A673 (cell line): ENCODE results near the gene MMD2.

Source experiments
- EZH2 ChIP-seq: fragments of 200-600 bp; sonication (generic); IDR thresholded peaks from 2 replicates; pipeline ENCODE4 v1.6.1; 2017; ENCODE audit warnings: borderline replicate concordance, low read depth, mild to moderate bottlenecking, mixed read lengths, antibody characterized with exemption, low read length; ENCODE audit not compliant: poor library complexity, severe bottlenecking
- TF ChIP-seq, protein P1 (sequence below): fragments of 300-800, 200-600 bp; sonication (generic); conservative IDR thresholded peaks from 2 replicates; pipeline ENCODE4 v1.5.1; 2017; ENCODE audit warnings: low read depth, mild to moderate bottlenecking, antibody characterized with exemption, low read length, moderate library complexity, mixed read lengths

DNA sequence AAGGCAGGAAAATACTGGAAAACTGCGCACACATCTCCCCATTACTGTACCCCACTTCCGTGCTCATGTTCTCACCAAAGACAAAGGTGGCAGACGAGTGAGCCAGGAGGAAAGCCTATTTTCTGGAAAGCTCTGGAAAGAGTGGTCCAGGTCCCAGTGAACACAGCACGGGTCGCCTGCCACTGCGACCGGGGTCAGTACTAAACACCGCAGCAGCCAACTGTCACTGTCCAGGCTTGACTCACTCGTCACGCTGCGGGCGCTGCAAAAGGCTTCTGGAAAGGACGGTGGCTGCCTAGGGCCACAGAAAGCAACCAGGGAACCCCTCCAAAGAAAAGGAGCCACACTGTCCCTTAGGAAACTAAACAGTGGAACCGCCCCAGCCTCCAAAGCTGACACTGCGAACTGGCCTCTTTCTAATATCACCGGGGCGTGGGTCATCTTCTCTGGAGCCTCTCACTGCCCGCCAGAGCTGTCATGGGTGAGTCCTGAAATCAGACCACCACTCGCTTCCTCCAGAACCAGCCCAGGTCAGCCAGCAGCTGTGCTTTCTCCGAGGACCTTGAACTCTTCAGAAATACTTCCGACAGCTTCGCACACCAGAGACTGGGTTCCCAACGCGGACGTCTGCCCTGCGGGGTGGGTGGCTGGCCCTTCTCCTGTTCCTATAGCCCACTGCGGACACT is 79.4 kb downstream of the MMD2 start:
- TF ChIP-seq, protein P1, sequence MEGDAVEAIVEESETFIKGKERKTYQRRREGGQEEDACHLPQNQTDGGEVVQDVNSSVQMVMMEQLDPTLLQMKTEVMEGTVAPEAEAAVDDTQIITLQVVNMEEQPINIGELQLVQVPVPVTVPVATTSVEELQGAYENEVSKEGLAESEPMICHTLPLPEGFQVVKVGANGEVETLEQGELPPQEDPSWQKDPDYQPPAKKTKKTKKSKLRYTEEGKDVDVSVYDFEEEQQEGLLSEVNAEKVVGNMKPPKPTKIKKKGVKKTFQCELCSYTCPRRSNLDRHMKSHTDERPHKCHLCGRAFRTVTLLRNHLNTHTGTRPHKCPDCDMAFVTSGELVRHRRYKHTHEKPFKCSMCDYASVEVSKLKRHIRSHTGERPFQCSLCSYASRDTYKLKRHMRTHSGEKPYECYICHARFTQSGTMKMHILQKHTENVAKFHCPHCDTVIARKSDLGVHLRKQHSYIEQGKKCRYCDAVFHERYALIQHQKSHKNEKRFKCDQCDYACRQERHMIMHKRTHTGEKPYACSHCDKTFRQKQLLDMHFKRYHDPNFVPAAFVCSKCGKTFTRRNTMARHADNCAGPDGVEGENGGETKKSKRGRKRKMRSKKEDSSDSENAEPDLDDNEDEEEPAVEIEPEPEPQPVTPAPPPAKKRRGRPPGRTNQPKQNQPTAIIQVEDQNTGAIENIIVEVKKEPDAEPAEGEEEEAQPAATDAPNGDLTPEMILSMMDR, result no peak
- no peak for TF ChIP-seq EZH2
